NCI-H510A treated with DMSO at 0.1 percent for 48 hours (cell line): ENCODE measurements around the gene ADIPOR2.

Experiments used
- DNase-seq: peaks from one replicate; lab custom pipeline; 2025; lab: John Stamatoyannopoulos, UW

The ADIPOR2 gene

DNA sequence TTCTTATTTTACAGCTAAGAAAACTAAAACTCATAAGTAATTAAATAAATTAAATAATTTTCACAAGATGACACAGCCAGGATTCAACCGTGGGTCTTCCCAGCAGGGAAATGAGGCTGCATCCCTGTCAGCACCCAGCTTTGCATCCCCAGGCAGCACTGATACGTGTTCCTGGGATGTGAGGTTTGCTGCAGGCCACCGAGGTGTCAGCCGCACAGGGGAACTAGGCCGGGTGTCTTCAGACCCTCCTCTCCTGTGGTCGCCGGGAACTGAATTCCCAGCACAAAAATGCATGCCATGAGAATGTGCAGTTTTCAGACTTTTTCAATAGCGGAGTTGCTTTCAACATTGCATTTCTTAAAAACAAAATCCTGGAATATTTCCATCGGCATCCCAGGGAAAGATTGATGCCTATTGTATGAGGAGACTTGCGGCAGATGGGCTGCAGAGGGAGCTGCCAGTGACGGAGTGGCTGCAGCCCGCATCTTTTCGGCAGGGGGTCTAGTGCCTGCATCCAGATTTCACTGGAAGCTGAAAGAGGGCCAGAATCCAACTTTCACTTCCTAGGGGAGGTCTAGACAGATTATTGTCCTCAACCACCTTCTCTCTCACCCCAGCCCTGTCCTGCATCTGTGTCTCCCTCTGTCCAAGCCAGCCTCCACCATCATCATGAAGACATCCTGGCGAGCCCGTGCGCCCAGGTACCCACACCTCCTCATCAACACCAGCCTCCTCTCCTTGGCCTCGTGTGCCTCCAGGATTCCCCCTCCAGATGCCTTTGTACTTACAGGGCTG lies 142.1 kb downstream of the ADIPOR2 start:
- DNase-seq: no peak

- DNase-seq: no peak
Observed at GRCh38 chr12:1833596-1834028, 142.7 kb downstream of the ADIPOR2 start.

DNA sequence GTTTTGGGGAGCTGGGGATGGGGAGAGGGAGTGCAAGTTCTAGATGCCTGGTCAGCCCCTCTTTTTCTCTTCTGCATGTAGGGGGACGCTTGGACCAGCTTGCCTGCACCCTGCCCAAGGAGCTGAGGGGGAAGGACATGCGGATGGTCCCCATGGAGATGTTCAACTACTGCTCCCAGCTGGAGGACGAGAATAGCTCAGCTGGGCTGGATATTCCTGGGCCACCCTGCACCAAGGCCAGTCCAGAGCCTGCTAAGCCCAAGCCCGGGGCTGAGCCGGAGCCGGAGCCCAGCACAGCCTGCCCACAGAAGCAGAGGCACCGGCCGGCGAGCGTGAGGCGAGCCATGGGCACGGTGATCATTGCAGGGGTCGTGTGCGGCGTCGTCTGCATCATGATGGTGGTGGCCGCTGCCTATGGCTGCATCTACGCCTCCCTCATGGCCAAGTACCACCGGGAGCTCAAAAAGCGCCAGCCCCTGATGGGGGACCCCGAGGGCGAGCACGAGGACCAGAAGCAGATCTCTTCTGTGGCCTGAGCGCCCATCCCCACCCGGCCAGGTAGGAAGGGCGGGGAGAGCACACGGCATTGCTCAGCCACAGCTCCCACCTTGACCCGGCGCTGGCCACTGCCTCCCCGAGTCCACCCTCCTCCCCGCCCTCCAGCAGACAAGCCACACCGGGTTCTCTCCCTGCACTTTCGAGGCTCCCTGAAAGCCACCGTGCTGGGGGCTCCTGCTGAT lies 143.5 kb downstream of the ADIPOR2 start:
- no peak for DNase-seq

DNA sequence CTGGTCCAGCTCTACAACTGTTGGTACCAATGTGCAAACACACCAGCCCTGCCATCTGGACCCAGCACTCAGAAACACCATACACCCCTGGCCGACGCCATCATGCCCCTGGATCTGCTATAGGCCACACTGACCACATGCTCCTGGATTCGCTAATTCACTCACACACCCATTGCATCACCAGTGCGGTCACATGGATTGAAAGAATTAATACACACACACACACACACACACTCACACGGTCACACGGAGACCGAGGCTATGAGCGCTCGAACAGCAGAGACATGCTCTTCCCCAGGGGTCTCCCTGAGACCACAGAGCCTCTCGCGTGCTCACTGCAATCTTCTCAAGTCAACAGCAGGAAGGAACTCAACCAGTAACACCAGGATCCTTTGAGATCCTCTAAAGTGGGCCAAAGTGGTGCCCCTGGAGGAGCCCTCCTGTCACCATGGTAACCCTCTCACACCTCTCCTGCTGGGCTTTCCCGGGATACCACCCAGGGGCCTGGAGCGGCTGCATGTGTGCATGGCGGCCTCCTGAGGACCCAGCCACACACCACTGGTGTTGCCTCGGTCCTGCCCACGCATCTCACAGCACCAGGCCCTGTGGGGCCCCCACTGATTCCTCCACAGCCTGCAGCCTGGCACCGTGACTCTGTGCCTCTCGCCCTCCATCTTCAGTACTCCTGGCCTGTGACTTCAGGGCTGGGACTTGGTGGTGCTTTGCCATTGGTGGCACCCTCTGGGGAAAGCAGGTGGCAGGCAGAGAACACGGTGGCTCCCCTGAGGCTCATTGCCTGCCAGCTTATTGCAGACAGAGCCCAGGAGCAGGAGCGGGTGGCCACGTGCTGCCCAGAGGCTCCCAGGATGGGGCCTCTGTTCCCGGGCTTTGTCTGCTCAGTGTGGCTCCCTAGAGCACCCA lies 144.6 kb downstream of the ADIPOR2 start:
- no peak for DNase-seq

DNA sequence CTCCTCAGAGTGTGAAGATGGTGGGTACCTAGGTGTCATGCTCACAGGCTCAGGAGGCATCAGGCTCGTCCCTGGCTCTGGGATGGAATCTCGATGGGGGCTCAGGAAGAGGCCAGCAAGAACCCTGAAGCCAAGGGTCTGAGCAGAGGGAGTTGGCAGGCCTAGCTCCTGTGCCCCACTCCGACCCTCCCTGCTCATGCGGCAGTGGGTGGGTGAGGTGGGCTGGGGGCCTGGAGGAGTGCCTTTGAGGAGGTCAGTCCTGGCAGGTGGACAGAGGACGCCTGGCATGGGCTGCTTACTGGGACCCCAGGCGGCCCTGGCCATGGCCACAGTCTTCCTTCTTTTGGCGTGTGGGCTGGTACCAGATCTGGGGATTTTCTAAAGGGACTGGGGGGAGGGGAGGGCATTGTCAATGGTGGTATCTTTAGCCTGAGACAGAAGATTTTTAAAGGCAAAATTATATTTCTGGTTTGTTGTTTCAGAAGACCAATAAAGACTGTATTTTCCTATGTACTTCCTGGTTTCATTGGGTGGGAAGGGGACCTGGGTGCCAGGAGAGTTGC lies 145.5 kb downstream of the ADIPOR2 start:
- DNase-seq: no peak

- peak; percentile 52 for DNase-seq
Observed at GRCh38 chr12:1836854-1837421, 146.1 kb downstream of the ADIPOR2 start.

GRCh38 chr12:1837541-1838204 lies 146.8 kb downstream of the ADIPOR2 start:
- DNase-seq: no peak
